CD4-positive, alpha-beta T cell treated with Interleukin-15 for 1 hour (primary cell): ENCODE results near the gene TUBGCP3.

ENCODE experiments used
- DNase-seq: peaks from one replicate; pipeline ENCODE4 v3.0.0-alpha.2; 2020

Gene TUBGCP3

DNA sequence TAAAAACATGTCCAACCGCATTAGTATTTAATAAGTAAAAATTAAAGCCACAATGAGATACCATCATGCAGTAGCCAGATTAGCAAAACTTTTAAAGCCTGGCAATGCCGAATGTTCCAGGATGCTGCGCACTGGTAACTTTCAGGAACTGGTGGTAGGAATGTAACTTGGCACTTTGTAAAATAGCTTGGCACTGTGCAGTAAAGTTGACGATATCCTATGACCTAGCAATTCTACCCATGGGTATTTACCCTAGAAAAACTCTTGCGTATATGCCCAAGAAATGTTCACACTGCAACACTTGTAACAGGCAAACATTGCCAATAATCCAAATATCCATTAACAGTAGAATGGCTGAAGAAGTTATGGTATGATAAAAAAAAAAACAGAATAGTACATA lies 114.1 kb downstream of the TUBGCP3 start:
- no peak for DNase-seq

DNA sequence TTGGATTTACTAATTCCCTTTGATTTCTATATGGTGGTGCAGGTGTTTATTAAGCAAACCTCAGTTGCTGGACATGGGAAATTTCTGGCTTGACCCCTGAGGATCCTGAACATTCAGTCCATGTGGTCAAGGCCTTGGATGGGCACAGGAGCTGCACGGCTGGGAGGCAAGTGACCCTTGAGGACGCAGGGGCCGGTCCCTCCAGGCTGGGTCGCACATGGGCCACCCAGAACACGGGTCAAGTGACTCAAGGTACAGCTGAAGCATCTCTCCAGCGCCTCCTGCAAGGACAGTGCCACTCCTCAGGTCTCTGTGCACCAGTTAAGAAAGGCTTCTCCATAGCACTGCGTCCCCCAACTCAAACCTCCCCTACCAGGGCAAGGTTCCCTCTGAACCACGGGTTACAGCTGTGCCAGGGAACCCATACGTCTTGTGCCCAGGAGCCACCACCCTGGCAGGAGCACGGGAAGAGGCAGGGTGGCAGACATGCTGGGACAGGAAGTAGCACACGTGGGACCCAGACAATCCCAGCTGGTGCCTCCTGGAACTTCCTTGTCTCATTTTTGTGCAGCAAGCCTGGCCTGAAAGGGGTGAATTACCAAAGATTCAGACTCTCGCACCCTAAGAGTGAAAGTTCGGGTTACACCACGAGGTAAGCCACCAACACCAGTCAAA lies 118.7 kb downstream of the TUBGCP3 start:
- no peak for DNase-seq

DNA sequence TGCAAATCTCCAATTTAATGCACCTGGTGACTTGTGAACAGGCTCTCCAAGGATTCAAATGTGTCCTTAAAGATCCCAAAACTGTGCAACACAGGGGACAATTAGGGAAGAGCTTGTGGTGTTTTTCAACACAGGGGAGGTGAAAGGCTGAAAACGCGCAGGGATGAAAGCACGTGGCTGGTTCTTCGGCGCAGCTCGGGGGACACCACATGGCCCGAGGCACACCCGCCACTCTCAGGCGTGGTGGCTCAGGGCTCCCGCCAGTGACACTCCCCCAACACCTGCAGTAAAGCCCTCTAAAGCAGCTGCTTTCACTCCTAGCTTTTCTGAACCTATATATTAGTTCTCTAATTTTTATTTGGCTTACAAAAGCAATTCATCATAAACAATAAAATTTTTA lies 119.9 kb downstream of the TUBGCP3 start:
- DNase-seq = no peak

DNA sequence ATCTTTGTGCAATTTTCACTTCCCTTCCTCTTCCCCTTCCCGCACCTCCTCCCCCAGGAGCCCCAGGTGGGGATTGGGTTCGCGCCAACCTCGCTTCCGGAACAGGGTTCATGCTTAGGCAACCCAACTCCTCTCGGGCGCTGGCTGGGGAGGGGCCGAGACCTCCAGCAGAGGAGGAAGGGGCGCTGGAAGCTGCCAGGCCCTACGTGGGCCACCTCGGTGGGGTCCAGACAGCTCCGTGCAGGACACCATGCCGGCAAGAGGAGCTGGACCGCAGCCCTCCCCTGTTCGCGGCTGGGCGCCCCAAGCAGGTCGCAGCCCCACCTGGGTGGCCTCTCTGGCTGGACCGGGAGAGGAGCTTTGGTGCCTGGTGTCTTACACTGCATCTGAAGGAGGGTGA lies 120.7 kb downstream of the TUBGCP3 start:
- no peak for DNase-seq

DNA sequence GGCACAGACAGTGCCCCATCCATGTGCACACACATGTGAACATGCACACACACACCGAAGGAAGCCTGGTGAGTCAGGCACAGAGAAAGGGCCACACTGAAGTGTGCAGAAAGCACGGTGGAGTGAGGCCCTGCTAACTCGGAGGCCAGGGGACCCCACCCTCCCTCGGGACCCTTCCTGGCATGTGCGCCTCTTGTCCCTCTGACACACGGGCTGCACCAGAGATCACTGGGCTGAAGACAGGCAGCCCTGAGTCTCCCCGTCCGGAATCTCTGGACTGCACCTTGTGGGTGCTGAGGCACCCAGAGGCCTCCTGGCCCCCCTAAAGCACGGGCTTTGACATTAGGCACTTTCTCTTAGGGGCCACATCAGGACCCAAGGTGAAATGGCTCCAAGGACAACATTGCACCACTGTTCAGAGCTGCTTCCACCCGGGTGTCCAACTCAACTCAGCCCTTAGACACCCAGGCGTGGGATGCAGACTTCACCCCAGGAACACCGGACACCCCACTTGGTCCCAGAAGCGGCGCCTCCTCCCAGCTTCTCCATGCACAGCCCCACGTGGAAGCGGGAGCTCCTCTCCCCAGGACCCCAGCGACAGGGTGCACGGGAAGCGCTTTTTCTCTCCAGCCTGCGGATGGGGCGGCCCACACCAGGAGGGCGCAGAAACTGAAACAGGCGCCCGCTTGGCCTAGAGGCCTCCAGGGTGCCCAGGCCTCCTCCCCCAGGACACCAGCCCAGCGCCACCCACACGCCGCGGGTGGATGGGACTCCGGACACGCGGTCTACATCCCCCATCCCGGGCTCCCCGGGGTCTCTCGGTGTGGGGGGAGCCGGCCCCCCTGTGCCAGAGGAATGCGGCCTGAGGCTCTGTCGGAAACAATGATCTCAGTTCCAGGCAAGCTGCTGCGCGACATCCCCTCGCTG lies 121.6 kb downstream of the TUBGCP3 start:
- DNase-seq = no peak

DNA sequence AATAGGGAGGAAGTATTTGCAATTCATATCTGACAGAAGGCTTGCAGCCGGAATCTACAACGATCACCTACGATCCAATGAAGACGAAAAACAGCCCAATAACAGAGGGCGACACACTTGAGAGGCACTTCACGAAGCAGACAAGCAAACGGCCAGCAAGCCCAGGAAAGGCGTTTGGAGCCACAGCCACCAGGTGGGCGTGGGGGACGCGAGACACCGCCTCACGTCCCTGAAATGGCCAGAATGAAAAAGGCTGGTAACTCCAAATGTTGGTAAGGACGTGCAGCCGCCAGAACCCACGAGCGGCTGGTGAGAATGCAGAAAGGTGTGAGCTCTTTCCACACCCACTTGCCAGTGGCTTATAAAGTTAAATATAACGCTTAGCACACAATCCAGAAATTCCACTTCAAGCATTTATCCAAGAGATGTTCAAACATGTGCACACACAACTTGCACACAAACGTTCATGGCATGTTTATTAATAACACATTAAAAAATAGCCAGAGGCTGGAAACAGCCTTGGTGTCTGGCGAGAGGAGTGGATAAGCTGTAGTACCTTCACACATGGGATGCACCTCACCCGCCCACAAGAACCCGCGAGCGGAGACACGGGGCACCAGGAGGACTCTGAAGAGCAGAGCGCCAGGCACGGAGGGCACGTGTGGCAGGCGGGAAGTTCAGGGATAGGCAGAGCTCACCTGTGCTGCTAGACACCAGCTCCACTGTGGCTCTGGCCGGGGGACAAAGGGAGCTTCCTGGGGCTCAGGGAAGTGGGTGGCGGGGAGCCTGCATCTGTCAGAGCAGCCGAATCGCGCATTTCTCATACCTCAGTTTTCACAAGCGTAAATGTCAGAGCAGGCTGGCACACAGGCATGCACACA lies 122.5 kb downstream of the TUBGCP3 start:
- DNase-seq = no peak

DNA sequence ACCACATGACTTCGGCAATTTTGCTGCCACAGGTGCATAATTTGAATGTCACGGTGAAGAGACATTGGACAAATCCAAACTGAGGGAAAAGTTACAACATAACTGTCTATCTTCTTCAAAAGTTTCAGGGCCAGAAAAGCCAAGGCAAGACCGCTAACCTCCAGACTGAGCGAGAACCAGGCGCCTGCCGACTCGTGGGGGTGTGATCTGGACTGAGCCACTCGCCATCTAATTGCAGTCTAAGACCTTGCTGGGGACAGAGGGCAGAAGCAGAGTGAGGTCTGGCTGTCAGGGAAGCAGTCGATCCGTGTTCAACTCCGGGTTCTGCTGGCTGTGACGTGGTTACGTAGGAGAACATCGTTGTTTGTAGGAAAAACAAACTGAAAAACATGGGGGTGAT lies 123.2 kb downstream of the TUBGCP3 start:
- DNase-seq = no peak

DNA sequence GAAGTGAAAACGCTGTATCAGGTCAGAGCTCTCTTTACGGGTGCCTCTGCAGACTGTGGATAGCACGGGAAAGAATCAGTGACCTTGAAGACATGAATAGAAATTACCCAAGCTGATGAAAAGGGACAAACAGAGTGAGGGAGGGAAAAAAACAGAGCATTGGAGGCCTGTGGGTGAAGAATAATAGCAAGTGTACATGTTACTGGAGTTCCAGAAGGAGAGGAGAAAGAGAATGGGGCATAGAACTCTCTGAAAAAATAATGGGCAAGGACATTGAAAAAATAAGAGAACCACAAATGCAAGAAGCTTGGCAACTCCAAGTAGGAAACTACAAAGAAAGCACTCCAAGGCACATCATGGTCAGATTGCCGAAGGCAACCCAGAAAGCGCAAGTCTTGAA lies 125.5 kb downstream of the TUBGCP3 start:
- DNase-seq = no peak

DNA sequence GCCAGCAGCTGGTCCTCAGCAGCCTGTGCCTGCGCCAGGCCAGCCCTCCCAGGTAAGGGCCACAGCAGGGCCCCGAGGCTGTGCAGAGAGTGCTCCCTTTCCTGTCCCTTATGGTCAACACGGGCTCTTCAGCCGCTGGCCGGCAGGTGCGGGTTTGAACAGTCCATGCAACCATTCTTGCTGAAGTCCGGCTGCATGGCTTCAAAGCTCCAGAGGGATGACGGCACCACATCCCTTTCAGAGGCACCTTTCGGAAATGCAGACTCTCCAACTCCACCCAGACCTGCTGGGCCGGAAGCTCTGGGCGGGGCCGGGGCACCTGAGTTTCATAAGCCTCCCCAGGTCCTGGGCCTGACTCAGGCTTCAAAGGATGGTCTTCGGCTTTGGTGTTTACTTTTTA lies 130.5 kb downstream of the TUBGCP3 start:
- no peak for DNase-seq

DNA sequence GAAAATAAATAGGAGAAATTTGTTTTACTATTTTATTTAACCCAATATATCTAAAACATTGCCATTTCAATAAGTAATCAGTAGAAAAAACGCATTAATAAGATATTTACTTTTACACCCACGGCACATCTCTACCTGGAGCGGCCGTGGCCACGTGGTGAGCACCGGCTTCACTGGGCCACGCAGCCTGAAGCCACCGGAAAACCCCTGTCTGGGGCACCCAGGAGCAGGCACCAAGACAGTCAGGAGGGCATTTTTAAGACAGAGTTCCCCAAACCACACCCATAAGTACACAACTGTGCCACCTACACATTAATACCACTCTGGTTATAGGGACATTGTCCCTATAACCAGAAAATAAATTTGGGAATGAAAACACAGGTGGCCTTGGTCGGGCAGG lies 130.9 kb downstream of the TUBGCP3 start:
- DNase-seq = no peak

DNA sequence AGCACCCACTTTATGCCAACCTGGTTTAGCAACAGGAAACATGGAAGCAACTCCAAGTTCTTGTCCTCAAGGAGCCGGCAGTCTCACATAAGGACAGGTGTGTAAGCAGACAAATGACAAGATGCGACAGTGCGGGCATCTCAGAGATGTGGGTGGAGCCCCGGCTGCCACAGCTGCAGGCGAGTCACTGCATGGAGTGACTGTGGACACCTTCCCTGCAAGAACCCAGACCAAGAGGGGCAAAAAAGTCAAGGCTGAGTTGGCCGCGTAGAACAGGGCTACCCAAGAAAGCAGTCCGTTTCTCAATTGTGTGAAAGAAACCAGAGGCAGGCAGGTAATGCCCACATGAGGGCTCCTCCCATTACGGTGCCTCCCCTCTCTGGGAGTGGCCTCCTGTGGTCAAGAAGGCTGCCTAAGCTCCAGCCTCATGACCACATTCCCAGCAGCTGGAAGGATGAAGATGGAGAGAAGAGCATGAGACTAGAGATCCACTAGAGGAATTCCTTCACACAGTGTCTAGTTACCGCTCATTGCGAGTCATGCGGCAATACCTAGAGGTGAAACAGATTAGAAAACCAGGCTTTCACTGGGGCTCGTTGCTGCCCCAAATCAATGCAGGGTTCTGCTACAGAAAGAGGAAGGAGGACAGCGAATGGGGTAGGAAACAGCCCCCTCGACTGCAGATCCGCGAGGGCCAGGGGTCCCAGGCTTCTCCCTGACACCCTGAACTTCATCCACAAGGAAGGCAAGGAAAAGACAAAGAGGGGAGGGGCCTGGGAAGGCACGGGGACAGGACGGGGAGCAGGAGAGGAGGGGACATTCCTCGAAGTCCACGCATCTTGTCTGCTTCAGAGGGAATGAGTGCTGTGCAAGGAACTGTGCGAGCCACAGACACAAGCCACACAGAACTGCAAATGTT lies 131.6 kb downstream of the TUBGCP3 start:
- no peak for DNase-seq

DNA sequence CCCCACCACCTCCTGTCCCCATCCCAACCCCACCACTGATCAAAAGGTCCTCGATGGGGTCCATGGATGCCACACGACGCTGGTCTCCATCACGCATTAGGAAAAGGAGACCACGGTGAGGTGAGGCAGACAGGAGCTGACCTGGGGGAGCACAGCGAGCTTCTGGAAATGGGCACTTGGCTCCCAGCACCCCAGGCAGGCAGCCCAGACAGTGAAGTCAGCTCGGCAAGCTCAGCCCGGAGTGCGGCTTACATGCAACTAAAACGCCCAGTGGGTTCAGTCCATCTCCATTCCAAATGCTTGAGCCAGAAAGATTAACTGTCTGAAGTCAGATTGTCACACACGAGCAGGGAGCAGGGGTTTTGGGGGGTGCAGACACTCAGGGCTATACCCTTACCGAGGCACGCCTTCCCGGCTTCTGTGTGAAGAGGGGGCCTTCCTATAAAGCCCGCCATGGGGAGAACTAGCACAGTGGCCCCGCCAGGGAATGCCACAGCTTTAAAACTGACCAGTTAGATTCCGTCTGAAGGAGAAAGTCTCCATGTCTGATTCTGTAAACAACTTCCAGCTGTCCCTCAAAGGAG lies 132.4 kb downstream of the TUBGCP3 start:
- DNase-seq = no peak

DNA sequence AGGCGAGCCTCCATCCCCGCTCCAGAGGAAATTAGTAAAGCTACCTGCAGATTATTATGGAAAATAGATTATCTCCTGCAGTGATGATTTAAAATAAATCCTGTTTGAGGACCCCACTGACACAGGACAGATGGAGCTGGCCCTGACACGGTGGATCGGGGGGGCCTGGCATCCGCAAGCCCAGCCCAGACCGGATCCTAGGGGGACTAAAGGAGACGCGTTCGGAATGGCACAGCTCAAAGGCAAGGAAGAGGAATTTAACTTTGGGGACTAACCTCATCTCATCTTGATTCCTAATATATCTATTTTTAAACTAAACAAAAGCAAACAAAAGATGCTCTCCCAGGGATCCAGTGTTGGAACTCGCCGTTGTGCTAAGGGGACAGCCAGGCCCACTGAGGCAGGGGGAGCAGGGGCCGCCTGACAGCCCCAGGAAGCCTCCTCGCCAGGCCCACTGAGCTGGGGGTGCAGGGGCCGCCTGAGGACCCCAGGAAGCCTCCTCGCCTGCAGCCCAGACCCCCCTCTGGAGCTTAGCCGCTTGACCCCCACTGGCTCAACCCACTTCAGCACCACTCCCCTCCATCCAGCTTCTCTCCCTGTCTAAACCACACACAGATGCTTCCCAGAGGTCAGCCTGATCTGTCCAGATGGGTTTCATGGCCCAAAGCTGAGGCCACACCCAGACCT lies 133.2 kb downstream of the TUBGCP3 start:
- no peak for DNase-seq

DNA sequence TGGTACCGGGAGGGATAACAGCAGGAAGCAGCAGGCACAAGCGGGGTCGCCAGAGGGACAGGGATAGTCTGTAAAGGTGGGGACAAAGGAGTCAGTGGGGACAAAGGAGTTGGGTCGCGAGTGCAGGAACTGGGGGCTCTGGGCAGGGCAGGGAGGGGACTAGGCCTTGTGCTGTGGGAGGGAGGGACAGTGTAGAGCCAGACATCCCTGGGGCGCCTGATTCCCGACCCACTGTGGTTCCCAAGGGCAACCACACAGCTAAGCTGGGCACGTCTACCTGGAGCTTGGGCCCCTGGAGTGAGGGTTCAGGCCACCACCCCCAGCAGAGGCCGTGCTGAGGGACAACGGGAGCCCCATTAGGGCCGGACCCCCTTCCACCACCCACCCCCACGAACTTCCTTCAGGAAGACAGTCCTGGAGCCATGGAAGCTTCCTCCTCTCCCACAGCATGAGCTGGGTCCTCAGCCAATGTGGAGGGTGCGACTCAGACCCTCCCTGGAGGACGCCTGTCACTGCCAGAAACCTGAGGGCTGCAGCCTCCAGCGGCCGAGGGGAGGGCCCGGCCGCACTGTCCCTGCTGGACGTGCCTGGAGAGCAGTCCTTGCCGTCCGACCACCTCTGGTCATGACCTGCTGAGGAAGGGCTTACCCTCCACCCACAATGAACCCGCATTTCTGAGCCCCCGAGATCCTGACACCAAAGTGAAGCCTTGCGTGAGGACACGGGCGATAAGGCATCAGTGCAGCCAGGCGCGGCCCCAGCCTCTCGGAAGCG lies 133.9 kb downstream of the TUBGCP3 start:
- DNase-seq = no peak

DNA sequence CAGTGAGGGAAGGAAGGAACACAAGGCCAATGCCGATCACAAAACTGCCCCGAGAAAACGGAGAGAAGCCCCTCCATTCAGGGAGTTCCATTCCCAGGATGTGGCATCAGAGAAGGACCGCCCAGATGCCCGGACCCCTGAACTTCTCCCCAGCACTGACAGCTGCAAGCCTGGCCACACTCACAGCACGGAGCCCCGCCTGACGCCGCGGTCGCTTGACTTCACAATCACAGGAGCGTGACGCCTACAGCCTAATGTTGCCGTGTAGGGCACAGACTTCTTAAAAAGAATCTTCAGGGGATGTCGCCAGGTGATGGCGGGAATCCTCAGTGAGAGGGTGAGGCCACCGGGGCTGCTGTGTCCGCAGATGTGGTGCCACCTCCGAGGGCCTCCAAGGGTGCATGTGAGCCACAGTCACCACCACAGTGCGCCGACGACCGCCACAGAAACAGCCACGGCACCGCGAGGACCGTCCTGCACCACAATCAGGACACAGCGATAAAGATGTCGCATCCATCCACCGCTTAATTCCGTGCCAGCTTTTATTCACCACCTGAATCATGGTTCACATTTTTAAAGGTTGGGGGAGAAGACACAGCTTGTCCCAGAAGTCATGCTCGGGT lies 134.6 kb downstream of the TUBGCP3 start:
- DNase-seq = no peak

DNA sequence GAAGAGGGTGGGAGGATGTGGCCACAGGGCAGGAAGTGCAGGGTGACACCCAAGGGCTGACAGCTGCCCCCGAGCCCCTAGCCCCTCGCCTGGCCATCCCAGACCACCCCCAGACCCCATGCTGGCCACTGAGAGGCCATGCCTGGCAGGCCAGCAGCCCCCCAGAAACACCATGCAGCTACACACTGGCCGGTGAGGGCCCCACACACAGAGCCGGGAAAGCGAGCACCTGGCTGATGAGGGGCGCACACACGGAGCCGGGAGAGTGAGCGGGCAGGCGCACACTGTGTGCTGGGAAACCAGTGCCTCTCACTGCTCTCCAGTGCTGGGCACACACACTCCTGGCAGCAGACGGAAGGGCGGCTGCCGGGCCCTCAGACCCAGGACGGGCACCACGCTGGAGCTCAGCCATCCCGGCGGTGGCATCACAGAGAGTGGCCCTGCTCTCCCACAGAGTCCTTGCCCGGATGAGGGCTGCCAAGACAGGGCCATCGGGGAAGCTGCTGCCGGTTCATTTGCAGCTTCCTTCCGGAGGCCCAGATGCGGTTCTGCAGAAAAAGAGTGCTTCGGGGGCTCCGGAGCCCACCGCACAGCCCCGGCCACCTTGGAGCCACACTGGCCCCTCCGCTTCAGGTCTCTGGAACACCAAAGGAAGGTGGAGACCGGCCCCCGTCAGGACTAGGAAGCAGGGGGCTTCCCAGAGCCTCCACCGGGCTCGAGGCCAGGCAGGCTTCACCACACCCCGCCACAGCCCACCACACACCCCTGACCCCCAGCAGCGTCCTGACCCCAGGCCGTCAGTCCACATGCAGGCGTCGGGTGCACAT lies 135.4 kb downstream of the TUBGCP3 start:
- DNase-seq = no peak

DNA sequence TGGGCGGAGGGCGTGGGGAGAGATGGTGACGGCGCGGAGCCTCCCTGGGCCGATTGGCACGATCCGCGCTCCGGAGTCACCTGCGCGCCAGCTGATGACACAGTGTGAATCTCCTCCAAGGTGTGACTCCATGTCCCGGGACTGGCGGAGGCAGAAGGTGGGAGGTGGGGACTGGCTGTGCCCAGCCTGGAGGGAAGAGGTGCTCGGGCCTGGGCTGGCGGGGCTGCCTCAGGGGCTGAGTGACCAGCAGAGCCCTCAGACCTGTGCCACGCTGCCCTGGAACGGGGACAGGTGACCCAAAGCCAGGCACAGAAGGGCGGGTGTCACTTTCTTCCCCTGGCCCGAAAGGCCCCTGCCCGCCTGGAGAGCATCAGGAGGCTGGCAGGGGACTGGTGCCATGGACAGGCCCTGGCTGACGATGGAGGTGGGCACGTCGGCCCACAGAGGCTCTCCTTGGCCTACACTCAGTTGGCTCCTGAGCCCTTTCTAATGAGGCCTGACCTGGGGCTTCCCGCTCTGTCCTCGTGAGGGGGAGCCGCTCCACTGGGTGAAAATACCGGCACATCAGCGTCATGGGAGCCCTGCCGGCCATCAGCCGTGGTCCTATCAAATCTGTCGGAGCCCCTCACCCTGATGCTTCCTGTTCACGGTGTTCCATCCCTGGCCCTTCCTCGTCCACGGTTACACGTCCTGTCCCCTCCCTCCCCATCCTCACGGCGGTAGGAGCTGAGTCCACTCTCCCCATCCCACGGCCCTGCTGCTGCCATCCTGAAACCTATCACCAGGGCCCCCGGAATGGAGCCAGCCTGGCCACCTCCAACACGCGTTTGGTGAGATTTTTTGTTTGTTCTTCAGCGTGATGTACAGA lies 136.2 kb downstream of the TUBGCP3 start:
- DNase-seq = no peak

DNA sequence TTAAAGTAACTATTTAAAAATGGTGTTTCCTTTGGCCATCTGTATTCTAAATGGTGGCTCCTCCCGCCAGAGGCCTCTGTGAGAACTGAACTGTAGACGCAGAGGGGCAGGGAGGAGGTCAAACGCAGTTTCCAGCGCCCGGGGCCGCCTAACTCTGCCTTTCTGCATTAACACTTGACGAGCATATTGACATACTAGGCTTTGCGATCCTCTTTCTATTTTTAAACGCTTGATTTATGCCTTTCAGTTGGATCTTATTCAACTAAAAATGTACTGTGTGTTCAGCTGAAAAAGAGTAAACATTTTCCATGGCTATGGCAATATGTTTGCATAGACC lies 137.1 kb downstream of the TUBGCP3 start:
- no peak for DNase-seq
